HepG2 (cell line): ENCODE measurements around the gene FBXO2. TPM values are rescaled to one million over a fixed set of nuclear protein-coding genes. Genes with fewer than 3 reads are reported as not detected.

Source experiments
- FIP1L1 ChIP-seq: fragments of 200-400 bp; formaldehyde crosslinking; IDR thresholded peaks from 2 replicates; pipeline ENCODE4 v1.6.1; 2018; ENCODE audit warnings: low read depth, mild to moderate bottlenecking, low read length, moderate library complexity, borderline replicate concordance; ENCODE audit not compliant: insufficient read depth
- HNF4A ChIP-seq: sonication (generic); formaldehyde crosslinking; IDR thresholded peaks from 2 replicates; pipeline ENCODE4 v1.4.0; 2020; ENCODE audit warnings: missing genetic modification reagents
- HNRNPL ChIP-seq: fragments of 200-400 bp; formaldehyde crosslinking; IDR thresholded peaks from 2 replicates; pipeline ENCODE4 v1.6.1; 2017; ENCODE audit warnings: mild to moderate bottlenecking, low read depth, low read length
- NFAT5 ChIP-seq: sonication (generic); formaldehyde crosslinking; IDR thresholded peaks from 2 replicates; pipeline ENCODE4 v1.4.0; 2020; ENCODE audit warnings: missing genetic modification reagents
- PAXIP1 ChIP-seq: sonication (generic); formaldehyde crosslinking; conservative IDR thresholded peaks from 2 replicates; pipeline ENCODE4 v1.4.0; 2020; ENCODE audit warnings: mild to moderate bottlenecking, missing genetic modification reagents, moderate library complexity
- SOX5 ChIP-seq: IDR thresholded peaks from 2 replicates; pipeline ENCODE4 v1.6.1; 2016; ENCODE audit warnings: borderline replicate concordance
- TCF7L2 ChIP-seq: IDR thresholded peaks from 2 replicates; pipeline ENCODE4 v1.6.1; 2011; ENCODE audit warnings: mild to moderate bottlenecking, low read depth, low read length, moderate library complexity
- ZBTB7B ChIP-seq: sonication (generic); formaldehyde crosslinking; IDR thresholded peaks from 2 replicates; pipeline ENCODE4 v1.4.0; 2020; ENCODE audit warnings: missing genetic modification reagents
- ZNF3 ChIP-seq: IDR thresholded peaks from 2 replicates; pipeline ENCODE4 v1.7.0; 2017; ENCODE audit warnings: inconsistent platforms
- ZNF331 ChIP-seq: sonication (generic); formaldehyde crosslinking; IDR thresholded peaks from 2 replicates; pipeline ENCODE4 v1.4.0; 2020; ENCODE audit warnings: missing genetic modification reagents
- ZNF337 ChIP-seq: sonication (generic); formaldehyde crosslinking; IDR thresholded peaks from 2 replicates; pipeline ENCODE4 v1.5.1; 2020; ENCODE audit warnings: missing genetic modification reagents, low read depth, mild to moderate bottlenecking, borderline replicate concordance
- ZNF615 ChIP-seq: sonication (generic); formaldehyde crosslinking; IDR thresholded peaks from 2 replicates; pipeline ENCODE4 v1.5.0; 2020; ENCODE audit warnings: mild to moderate bottlenecking, missing genetic modification reagents, borderline replicate concordance
- ZNF766 ChIP-seq: sonication (generic); formaldehyde crosslinking; IDR thresholded peaks from 2 replicates; pipeline ENCODE4 v1.5.0; 2020; ENCODE audit warnings: missing genetic modification reagents, borderline replicate concordance
- ZSCAN12 ChIP-seq: sonication (generic); formaldehyde crosslinking; IDR thresholded peaks from 2 replicates; pipeline ENCODE4 v1.9.0; 2021; ENCODE audit warnings: mild to moderate bottlenecking, missing genetic modification reagents
- ZSCAN29 ChIP-seq: sonication (generic); formaldehyde crosslinking; conservative IDR thresholded peaks from 2 replicates; pipeline ENCODE4 v1.4.0; 2020; ENCODE audit warnings: mild to moderate bottlenecking, missing genetic modification reagents
- polyA plus RNA-seq, 8 experiments: library from polyadenylated mRNA; depleted of rRNA in 3 of 8; stranded (reverse) in 7 of 8; unstranded in 1 of 8; fragments of >200 nt; fragmentation: Illumina TruSeq in 4 of 8; extraction: Trizol in 4 of 8; gene quantifications; 2 replicates each; pipeline versions ENCODE4 v1.2.1 to v1.2.3, GENCODE V29; 2011 to 2016; ENCODE audit warnings: low read depth in 4 of 8, missing spikeins in 1 of 8, mixed read lengths in 1 of 8; ENCODE audit not compliant: insufficient read depth in 1 of 8
- total RNA-seq, 5 experiments: library from RNA; depleted of rRNA; stranded (reverse); fragments of >200 nt; fragmentation: Illumina TruSeq; extraction: Trizol; gene quantifications; 2 replicates each; pipeline ENCODE4 v1.2.3, GENCODE V29; 2016; ENCODE audit warnings: low read depth in 1 of 5

Gene FBXO2
- total and polyA plus RNA-seq, 2 of the 13 experiments (the other 11 are each of a cell fraction or from before 2014, with no cell fraction given): 79.3 to 112 TPM

- TF ChIP-seq ZSCAN12 (CRISPR knock-in tag): no peak
- no peak for TF ChIP-seq ZNF3
- TF ChIP-seq PAXIP1: 0 out of 2 replicates have a peak, but pooled peaks have one; percentile 27
- no peak for TF ChIP-seq SOX5
- TF ChIP-seq HNF4A (CRISPR knock-in tag): peak; percentile 18; the same call in 1 of the 2 replicates
- TF ChIP-seq ZSCAN29 (CRISPR knock-in tag): no peak
- no peak for TF ChIP-seq NFAT5 (CRISPR knock-in tag)
- no peak for TF ChIP-seq FIP1L1
- TF ChIP-seq HNRNPL: peak; percentile 91
- no peak for TF ChIP-seq ZNF615
- no peak for TF ChIP-seq ZNF766 (CRISPR knock-in tag)
- no peak for TF ChIP-seq TCF7L2
- 0 out of 2 replicates have a peak, but pooled peaks have one; percentile 17 for TF ChIP-seq ZNF331 (CRISPR knock-in tag)
- no peak for TF ChIP-seq ZNF337 (CRISPR knock-in tag)
- no peak for TF ChIP-seq ZBTB7B
These were observed 6.2 kb downstream of the FBXO2 start (continued) for GRCh38 chr1:11648039-11648438.
